GM21390 (cell line): Measurements from ENCODE around the gene MMP19.
A peak's percentile ranks its signal among the peaks of the same experiment; 100 is the strongest.
"Not testable (repeated sequence)": the region's sequence is repeated elsewhere in the genome, so short reads cannot be mapped to it uniquely, and the experiment has no call there.

Experiments
- ATAC-seq: cut with Tn5 transposase; IDR thresholded peaks from one replicate; pipeline ENCODE4 v1.9.1; 2021; ENCODE audit not compliant: unreplicated experiment

The MMP19 gene

DNA sequence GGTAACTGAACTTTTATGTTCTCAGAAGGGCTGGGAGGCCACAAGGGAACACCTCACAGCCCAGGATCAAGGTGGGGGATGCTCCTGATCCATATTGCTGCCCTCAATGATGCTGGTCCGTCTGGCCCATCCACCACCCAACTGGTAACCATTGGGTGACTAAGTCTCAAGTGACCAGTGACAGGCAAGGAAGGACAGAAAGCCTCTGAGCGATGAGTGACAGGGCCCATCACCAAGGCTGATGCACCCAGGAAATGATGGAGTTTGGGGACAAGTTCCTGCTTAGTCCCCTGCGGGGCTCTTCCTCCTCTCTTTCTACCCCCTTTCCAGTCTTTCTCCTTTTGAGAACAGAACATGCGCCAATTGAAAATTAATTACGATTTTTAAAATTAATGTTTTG is 2.6 kb upstream of the MMP19 start:
- ATAC-seq: no peak

DNA sequence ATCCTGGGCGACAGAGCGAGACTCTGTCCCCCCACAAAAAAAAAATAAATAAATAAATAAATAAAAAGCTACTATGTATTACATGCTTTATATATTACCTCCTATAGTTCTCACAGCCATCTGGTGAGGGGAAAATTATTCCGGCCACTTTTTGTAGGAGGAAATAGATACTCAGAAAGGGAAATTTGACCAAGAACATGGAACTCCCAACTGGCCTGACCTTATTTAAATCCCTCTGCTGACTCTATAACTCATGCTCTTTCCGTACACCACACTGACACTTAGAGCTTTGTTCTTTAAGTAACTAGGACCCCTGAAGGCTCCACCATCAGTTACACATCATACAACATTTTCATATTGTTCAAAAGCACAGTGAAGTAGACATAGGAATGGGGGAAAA is 2.2 kb upstream of the MMP19 start:
- no peak for ATAC-seq

DNA sequence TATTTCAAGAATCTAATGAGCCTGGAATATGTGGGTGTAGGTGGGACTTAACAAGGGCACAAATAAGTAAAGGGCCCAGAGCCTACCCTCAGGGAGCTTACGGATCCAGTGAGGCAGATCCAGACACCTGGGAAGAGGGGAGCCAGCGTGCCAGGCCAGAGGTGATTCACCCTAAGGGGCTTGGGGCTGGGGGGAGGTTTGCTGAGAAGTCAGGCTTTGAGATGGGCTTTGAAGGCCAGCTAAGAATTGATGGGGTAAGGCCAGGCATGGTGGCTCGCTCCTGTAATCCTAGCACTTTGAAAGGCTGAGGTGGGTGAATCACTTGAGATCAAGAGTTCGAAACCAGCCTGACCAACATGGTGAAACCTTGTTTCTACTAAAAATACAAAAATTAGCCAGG is 695 bp upstream of the MMP19 start:
- no peak for ATAC-seq

GRCh38 chr12:55840581-55841351 is 2.0 kb downstream of the MMP19 start:
- ATAC-seq: no peak

DNA sequence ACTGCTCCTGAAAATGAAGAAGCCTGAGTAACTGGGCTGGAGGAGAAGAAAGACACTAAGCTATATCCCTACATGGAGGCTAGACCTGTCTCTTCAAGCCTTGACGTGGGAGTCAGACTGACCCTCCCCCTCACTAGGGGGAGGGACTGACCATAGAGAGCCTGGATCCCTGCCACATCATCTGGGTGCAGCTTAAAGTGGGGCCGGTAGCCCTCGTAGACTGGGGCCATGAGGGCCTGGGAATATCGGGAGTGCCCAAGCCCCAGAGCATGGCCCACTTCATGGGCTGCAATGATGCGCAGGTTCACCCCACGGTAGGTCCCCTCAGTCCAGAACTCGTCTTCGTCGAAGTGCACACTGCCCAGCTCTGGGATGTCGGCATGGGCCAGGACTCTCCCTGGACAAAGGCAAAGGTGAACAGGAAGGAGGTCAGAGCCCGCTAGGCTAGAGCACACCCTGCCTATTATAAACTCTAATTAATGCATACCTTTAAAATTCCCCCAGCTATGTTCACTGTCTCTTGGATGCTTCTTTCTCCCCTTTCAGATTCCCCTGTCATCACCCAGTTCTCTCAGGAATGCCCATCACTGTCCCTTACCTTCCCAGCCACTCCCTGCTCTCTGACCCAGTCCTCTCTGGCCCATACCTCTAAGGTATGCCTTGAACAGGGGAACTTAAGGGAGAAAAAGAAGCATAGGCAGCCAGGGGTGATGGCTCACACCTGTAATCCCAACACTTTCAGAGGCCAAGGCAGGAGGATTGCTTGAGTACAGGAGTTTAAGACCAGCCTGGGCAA is 3.2 kb downstream of the MMP19 start:
- no peak for ATAC-seq

- ATAC-seq: no peak
Observed at GRCh38 chr12:55838361-55838760, 4.4 kb downstream of the MMP19 start.

DNA sequence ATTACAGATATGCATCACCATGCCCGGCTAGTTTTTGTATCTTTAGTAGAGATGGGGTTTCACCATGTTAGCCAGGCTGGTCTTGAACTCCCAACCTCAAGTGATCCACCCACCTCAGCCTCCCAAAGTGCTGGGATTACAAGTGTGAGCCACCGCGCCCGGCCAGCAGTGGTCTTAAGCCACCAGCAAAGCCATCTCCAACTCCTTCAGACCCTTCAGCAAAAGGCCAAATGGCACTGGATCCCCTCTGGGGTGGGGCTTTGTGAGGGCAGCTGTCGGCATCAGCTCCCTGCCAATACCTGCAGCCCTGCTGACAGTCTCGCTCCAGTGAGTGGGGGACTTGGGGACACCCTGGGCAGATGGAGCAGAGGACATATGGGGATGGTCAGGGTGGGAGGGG is 8.3 kb downstream of the MMP19 start:
- ATAC-seq: not testable (repeated sequence)

- ATAC-seq: no peak
Observed at GRCh38 chr12:55833056-55833455, 9.7 kb downstream of the MMP19 start.

DNA sequence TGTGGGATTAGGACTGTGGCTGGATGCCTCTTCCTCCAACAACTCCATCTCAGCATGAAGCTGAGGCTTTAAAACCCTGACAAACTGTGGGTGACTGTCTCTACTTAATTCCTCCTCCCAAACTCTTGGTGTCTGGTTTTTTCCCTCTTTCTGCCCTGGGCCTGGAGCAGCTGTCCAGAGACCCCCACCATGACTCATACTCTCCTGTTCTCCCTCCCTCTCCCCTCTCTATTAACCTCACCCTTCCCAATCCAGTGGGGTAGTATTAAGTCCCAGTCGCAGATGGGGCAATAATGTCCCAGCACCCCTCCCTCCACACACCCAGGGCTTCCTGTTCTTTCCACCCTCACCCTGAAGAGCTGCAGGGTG is 11.3 kb downstream of the MMP19 start:
- no peak for ATAC-seq

- no peak for ATAC-seq
Observed at GRCh38 chr12:55830601-55831446, 11.9 kb downstream of the MMP19 start.

DNA sequence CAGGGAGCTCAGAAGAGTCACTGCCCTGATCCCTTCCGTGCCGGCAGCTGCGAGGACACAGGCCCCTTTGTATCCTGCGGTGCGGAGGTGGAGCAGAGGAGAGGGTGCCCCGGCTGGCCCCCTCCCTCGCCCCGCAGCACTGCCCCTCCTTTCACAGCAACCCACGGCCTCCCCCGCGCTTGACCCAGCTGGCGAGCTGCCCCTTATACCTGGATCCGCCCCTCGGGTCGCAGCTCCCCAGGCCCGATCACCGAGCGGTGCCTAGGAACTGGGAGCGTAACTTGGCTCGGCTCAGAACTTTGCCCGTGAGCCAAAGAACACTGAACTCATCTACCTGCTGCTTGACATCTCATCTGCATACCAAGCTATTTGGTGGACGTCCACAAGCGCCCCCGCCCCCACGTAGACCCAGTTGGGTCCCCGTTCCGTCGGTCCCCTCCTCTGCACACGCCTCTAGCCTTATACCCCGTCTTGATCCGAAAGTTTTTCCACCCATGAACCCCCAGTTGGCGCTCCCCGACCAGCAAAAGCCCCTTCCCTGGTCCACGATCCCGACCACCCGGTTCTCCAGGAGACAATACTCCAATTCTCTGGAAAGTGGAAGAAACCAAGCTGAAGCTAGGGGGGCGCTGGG is 12.7 kb downstream of the MMP19 start:
- peak; percentile 25 for ATAC-seq

DNA sequence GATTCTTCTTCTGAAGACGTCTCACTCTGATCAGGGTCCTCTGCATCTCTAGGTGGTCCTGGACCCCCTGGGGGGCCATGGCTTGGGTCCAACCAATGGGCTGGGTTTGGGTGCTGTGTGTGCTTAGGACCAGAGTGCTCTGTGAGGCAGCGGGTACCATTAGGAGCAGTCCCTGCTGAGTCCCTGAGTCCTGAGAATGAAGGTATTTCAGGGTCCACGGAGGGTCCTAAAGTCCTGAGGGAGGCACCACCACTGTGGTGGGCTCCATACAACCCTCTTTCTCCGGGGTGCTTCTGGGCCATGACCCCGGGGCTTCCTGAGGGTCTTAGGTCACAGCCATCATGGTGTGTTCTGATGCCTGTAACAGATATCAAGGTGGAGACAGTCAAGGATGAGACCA is 14.4 kb downstream of the MMP19 start:
- ATAC-seq: no peak

DNA sequence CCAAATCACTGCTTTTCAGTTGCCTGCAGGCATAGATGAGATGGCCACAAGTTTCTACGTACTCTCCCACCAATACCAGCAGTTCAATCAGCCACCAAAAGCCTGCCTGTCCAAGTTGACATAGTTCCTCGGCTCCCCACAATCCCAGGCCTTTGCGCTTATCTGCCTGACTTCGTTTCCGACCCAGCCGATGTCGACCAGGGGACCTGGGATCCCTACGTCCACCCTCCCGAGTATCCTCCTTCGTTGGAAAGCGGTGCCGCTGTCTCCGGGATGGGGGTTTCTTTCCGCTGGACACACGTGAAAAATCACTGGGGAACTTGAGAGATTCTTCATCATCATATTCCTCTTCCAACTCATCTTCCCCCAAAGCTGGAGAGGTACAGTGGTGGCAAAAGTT is 14.9 kb downstream of the MMP19 start:
- ATAC-seq: no peak

GRCh38 chr12:55824726-55825125 is 18.0 kb downstream of the MMP19 start:
- ATAC-seq: no peak

GRCh38 chr12:55823419-55823818 is 19.3 kb downstream of the MMP19 start:
- no peak for ATAC-seq

DNA sequence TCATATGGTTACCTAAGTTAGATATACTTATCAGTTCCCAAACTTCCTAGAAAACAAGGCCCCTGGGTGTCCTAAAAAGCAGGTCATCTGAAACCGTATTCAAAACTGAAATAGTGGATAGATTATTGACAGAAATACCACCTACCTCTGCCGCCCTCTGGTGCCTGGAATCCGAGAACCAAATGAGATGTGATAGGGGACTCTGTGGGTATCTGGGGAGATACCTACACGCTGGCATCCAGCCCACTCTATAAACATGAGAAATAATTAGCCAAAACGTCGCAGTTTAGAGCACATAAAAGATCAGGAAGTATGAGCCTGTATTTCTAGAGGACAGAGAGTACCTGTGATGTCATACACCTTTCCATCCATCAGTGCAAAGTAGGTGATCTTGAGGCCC is 20.5 kb downstream of the MMP19 start:
- no peak for ATAC-seq

DNA sequence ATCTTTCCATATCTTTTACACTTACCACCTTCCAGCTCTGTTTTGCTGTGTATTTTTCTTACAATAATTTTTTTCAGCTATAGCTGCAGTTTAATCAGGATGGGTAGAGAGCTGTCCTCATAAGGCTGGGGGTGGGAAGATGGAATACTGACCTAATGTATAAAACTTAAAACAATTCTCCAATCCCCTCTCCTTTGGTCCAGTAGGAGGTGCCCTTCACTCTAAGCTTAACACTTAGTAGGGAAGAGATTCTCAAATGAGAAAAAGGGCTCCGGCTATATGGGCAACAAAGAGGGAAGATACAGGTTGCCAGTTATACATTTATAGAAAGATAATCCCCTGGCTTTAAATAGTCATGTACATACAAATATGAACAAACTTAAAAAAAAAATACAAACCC is 22.1 kb downstream of the MMP19 start:
- no peak for ATAC-seq

GRCh38 chr12:55818886-55819285 is 23.9 kb downstream of the MMP19 start:
- no peak for ATAC-seq

DNA sequence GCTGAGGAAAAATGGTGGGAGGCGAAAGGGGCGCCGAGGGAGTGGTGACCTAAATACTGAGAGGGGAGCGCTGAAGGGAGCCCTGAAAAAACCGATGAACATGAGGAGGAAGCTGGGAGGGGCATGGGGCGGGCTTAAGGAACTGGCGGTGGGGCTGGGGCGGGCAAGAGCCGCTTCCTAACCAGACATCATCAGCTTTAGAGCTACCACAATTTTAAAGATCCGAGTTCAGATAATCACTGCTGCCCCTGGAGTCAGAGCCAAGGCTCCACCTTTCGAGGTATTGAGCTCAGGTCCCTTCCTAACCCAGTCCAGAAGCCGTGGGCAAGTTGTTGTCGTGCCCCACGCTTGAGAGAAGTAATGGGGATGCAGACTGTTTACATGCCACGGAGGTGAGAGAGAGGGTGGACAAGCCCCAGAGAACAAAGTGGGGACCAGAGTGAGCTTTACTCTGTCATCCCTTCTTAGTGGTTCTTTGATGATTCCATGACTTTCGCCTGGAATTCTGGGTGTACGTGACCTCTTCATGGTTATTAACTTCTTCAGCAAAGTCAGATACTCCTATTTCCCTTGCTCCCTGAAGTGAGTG is 24.5 kb downstream of the MMP19 start:
- peak; percentile 28 for ATAC-seq

- ATAC-seq: peak; percentile 98
Observed at GRCh38 chr12:55817345-55818139, 25.2 kb downstream of the MMP19 start, which contains the start of the genes ORMDL2 and SARNP. Gene ORMDL2, plus strand, starts transcription at chr12:55818041. Its CDS starts 959 bp downstream, at chr12:55819000. Gene SARNP, minus strand, starts transcription at chr12:55817724. Its CDS starts 23 bp downstream, at chr12:55817701.
